Measurements from ENCODE around the gene KIF4A. TPM values are rescaled to one million over a fixed set of nuclear protein-coding genes. Genes with fewer than 3 reads are reported as not detected.

Gene KIF4A
- total RNA-seq, 2 donors from 2014 or later: 27.6 to 40.6 TPM

DNA sequence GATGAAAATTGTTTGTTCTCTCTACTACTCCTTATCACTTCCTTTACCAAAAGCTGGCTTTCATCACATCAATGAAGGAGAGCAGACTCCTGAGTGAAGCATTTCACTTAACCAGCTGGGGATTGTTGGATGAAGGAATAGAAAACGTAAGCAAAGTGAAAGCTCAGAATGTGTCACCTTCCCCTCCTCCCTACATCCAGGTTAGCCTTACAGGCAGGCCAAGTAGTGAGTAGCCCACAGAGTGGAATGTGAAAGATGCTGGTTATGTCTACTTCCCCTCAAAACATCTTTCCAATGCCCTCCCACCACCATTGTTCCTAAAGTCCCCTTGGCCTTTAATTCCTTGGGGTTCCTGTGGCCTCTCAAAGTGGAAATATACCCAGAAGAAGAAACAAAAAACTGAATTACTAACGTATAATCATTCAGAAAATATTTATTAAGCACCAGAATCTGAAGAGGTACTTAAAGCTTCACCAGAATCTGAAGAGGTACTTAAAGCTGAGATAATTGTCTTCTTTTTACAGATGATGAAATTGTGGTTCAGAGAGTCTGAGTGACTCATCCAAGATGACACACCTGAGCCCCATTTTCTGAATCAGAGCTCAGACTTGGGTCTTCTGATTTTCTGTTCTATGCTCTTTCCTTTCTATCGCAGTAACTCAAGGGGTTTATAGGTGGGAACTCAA lies 36.4 kb upstream of the KIF4A start:
- no peaks in the 10 kb centered on the region for H3K27me3 Mint-ChIP-seq (ENCODE audit: insufficient read depth)
- Histone ChIP-seq H3K4me3 (ENCODE audit: low read length) (no peak overlapping the region), H3K4me1 (ENCODE audit: control insufficient read depth, insufficient read depth, low read length) (peaks cover 2% of the 10 kb centered on the region), H3K9me3 (ENCODE audit: control insufficient read depth, low read length) (no peaks in the 10 kb centered on the region), H3K27me3 (ENCODE audit: control insufficient read depth, insufficient read depth, low read length, poor library complexity, severe bottlenecking) (no peaks in the 10 kb centered on the region), H3K27ac (ENCODE audit: low read depth, low read length) (no peak overlapping the region), H3K9ac (ENCODE audit: extremely low read depth, low read length, poor library complexity, severe bottlenecking) (no peak overlapping the region), H3K36me3 (ENCODE audit: control insufficient read depth, insufficient read depth, low read length) (no peaks in the 10 kb centered on the region)
- H3K4me1 Mint-ChIP-seq: peaks cover 25% of the 10 kb centered on the region
- H3K9me3 Mint-ChIP-seq: peaks cover 63% of the 10 kb centered on the region
- H3K36me3 Mint-ChIP-seq (ENCODE audit: low read depth): no peaks in the 10 kb centered on the region
- H3K27ac Mint-ChIP-seq: no peak overlapping the region
- WGBS, 2 experiments (ENCODE audit: insufficient coverage in 1 of 2, insufficient read length in 1 of 2): no CpG with 5 or more reads among the region's 3 CpGs
- no peak for DNase-seq
- H3K4me3 Mint-ChIP-seq: no peak overlapping the region
- TF ChIP-seq, protein P1, sequence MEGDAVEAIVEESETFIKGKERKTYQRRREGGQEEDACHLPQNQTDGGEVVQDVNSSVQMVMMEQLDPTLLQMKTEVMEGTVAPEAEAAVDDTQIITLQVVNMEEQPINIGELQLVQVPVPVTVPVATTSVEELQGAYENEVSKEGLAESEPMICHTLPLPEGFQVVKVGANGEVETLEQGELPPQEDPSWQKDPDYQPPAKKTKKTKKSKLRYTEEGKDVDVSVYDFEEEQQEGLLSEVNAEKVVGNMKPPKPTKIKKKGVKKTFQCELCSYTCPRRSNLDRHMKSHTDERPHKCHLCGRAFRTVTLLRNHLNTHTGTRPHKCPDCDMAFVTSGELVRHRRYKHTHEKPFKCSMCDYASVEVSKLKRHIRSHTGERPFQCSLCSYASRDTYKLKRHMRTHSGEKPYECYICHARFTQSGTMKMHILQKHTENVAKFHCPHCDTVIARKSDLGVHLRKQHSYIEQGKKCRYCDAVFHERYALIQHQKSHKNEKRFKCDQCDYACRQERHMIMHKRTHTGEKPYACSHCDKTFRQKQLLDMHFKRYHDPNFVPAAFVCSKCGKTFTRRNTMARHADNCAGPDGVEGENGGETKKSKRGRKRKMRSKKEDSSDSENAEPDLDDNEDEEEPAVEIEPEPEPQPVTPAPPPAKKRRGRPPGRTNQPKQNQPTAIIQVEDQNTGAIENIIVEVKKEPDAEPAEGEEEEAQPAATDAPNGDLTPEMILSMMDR (conservative IDR thresholded peaks at IDR 0.05): no peak

DNA sequence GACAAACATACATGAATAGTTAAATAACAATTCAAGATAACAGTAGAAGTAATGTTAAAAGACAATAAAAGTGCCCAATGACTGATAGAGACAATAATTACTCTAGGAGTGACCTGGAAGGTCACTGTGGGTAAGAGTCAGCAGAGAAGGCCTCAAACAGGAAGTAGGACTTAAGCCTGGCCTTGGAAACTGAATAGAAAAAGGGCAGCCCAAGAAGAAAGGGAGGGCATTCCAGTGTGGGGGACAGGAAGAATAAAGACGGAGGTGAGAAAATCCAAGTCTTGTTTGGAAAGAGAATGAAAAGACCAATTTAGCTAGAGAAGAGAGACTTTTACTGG lies 35.9 kb upstream of the KIF4A start:
- Mint-ChIP-seq H3K9me3 (peaks cover 66% of the 10 kb centered on the region), H3K27me3 (ENCODE audit: insufficient read depth) (no peaks in the 10 kb centered on the region), H3K27ac (no peak overlapping the region), H3K36me3 (ENCODE audit: low read depth) (no peaks in the 10 kb centered on the region), H3K4me1 (peaks cover 25% of the 10 kb centered on the region), H3K4me3 (no peak overlapping the region)
- H3K9me3 ChIP-seq (ENCODE audit: control insufficient read depth, low read length): no peaks in the 10 kb centered on the region
- no peak overlapping the region for H3K27ac ChIP-seq (ENCODE audit: low read depth, low read length)
- peaks cover 2% of the 10 kb centered on the region for H3K4me1 ChIP-seq (ENCODE audit: control insufficient read depth, insufficient read depth, low read length)
- DNase-seq: no peak
- H3K4me3 ChIP-seq (ENCODE audit: low read length): no peak overlapping the region
- H3K36me3 ChIP-seq (ENCODE audit: control insufficient read depth, insufficient read depth, low read length): no peaks in the 10 kb centered on the region
- no peaks in the 10 kb centered on the region for H3K27me3 ChIP-seq (ENCODE audit: control insufficient read depth, insufficient read depth, low read length, poor library complexity, severe bottlenecking)
- TF ChIP-seq, protein P1 (conservative IDR thresholded peaks at IDR 0.05): no peak
- 80 to 83% methylated on average over 1 of the region's 1 CpG for WGBS, 2 experiments (ENCODE audit: insufficient coverage in 1 of 2, insufficient read length in 1 of 2)
- no peak overlapping the region for H3K9ac ChIP-seq (ENCODE audit: extremely low read depth, low read length, poor library complexity, severe bottlenecking)

DNA sequence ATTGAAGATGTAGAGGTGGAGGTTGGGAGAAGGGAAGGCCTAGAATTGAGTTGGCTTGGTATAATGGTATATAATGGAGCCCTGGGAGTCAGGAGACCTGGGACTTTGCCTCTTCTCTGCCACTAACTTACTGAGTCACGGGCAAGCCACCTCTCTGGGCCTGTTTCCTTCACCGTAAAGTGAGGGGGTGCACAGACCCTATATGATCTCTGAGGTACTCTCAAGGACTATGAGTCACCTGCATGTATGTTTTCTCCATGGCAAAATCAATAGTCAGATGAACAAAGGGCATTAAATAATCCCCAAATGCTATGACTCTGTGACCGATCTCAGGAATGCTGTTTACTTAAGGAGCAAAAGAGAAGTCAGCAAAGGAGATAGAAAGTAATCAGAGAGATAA lies 35.0 kb upstream of the KIF4A start:
- no peaks in the 10 kb centered on the region for H3K36me3 ChIP-seq (ENCODE audit: control insufficient read depth, insufficient read depth, low read length)
- TF ChIP-seq, protein P1 (conservative IDR thresholded peaks at IDR 0.05): no peak
- H3K27me3 Mint-ChIP-seq (ENCODE audit: insufficient read depth): no peaks in the 10 kb centered on the region
- no peak overlapping the region for H3K9ac ChIP-seq (ENCODE audit: extremely low read depth, low read length, poor library complexity, severe bottlenecking)
- 83% methylated on average over 3 of the region's 3 CpGs; no CpG with 5 or more reads in 1 of the 2 experiments for WGBS, 2 experiments (ENCODE audit: insufficient coverage in 1 of 2, insufficient read length in 1 of 2)
- no peak overlapping the region for H3K27ac Mint-ChIP-seq
- no peak overlapping the region for H3K27ac ChIP-seq (ENCODE audit: low read depth, low read length)
- no peak for DNase-seq
- no peak overlapping the region for H3K4me3 Mint-ChIP-seq
- no peak overlapping the region for H3K4me3 ChIP-seq (ENCODE audit: low read length)
- peaks cover 25% of the 10 kb centered on the region for H3K4me1 Mint-ChIP-seq
- H3K4me1 ChIP-seq (ENCODE audit: control insufficient read depth, insufficient read depth, low read length): peaks cover 2% of the 10 kb centered on the region
- no peaks in the 10 kb centered on the region for H3K36me3 Mint-ChIP-seq (ENCODE audit: low read depth)
- peaks cover 68% of the 10 kb centered on the region for H3K9me3 Mint-ChIP-seq
- no peaks in the 10 kb centered on the region for H3K27me3 ChIP-seq (ENCODE audit: control insufficient read depth, insufficient read depth, low read length, poor library complexity, severe bottlenecking)
- no peaks in the 10 kb centered on the region for H3K9me3 ChIP-seq (ENCODE audit: control insufficient read depth, low read length)
